HG03097 (cell line): ENCODE measurements around the gene LCN10.
"Not testable (repeated sequence)": the region's sequence is repeated elsewhere in the genome, so short reads cannot be mapped to it uniquely, and the experiment has no call there.

Experiments used
- ATAC-seq: cut with Tn5 transposase; IDR thresholded peaks from one replicate; pipeline ENCODE4 v1.9.1; 2021; ENCODE audit not compliant: unreplicated experiment, low FRiP score

The LCN10 gene

GRCh38 chr9:136755302-136756133 is 12.8 kb upstream of the LCN10 start:
- ATAC-seq = not testable (repeated sequence)

- no peak for ATAC-seq
Observed at GRCh38 chr9:136754626-136755301, 12.0 kb upstream of the LCN10 start.

GRCh38 chr9:136754059-136754572 is 11.4 kb upstream of the LCN10 start:
- no peak for ATAC-seq

GRCh38 chr9:136753371-136754058 is 10.8 kb upstream of the LCN10 start:
- ATAC-seq = no peak

- ATAC-seq = no peak
Observed at GRCh38 chr9:136751814-136752213, 9.1 kb upstream of the LCN10 start.

GRCh38 chr9:136751244-136751643 is 8.5 kb upstream of the LCN10 start:
- ATAC-seq = no peak

- no peak for ATAC-seq
Observed at GRCh38 chr9:136750526-136750925, 7.8 kb upstream of the LCN10 start.

- no peak for ATAC-seq
Observed at GRCh38 chr9:136748666-136749611, 6.2 kb upstream of the LCN10 start.

GRCh38 chr9:136748201-136748600 is 5.5 kb upstream of the LCN10 start, which contains the start of gene LCN6:
TSS of gene LCN6 (minus strand) at chr9:136748525. CDS start at chr9:136748483, 42 bp downstream.
- ATAC-seq = no peak

GRCh38 chr9:136747161-136748060 is 4.7 kb upstream of the LCN10 start:
- ATAC-seq = no peak

GRCh38 chr9:136746621-136747020 is 3.9 kb upstream of the LCN10 start:
- ATAC-seq = no peak

GRCh38 chr9:136746155-136746490 is 3.4 kb upstream of the LCN10 start:
- ATAC-seq = no peak

GRCh38 chr9:136745389-136746154 is 2.8 kb upstream of the LCN10 start:
- no peak for ATAC-seq

- ATAC-seq = no peak
Observed at GRCh38 chr9:136744773-136745172, 2.0 kb upstream of the LCN10 start.

- ATAC-seq = no peak
Observed at GRCh38 chr9:136743639-136744211, 985 bp upstream of the LCN10 start.

- no peak for ATAC-seq
Observed at GRCh38 chr9:136741883-136742571, 713 bp downstream of the LCN10 start.
